ENCODE results near the gene ALKBH7.

The ALKBH7 gene

GRCh38 chr19:6402058-6402457, 29.5 kb downstream of the ALKBH7 start:
- H3K27me3 ChIP-seq (ENCODE audit: insufficient read depth, insufficient read length), result no peaks in the 10 kb centered on the region

GRCh38 chr19:6402837-6403608, 30.4 kb downstream of the ALKBH7 start:
- Histone ChIP-seq H3K9me3 (ENCODE audit: insufficient read depth, low read length) (no peaks in the 10 kb centered on the region), H3K4me1 (ENCODE audit: insufficient read depth, insufficient read length) (peaks cover 4% of the 10 kb centered on the region), H3K4me3 (ENCODE audit: insufficient read length, low read depth) (no peak overlapping the region), H3K27me3 (ENCODE audit: insufficient read depth, insufficient read length) (no peaks in the 10 kb centered on the region), H3K36me3 (ENCODE audit: insufficient read depth, insufficient read length, low read length) (no peaks in the 10 kb centered on the region), H3K9ac (ENCODE audit: insufficient read length, low read depth) (no peak overlapping the region)
- DNase-seq (ENCODE audit: low read depth, low spot score), result no peak
- TF ChIP-seq SUZ12 (IDR thresholded peaks at IDR 0.05; ENCODE audit: extremely low read depth, insufficient read depth, insufficient read length), result no peak

More at GRCh38 chr19:6402058-6402457, 29.5 kb downstream of the ALKBH7 start:
- TF ChIP-seq SUZ12 (IDR thresholded peaks at IDR 0.05; ENCODE audit: extremely low read depth, insufficient read depth, insufficient read length) (no peak), ZNF274 (IDR thresholded peaks at IDR 0.05; ENCODE audit: low read depth, low read length) (no peak), YY1 (IDR thresholded peaks at IDR 0.05; ENCODE audit: insufficient read depth, insufficient read length) (no peak)
- Histone ChIP-seq H3K9me3 (ENCODE audit: insufficient read depth, low read length) (no peaks in the 10 kb centered on the region), H3K4me3 (ENCODE audit: insufficient read length, low read depth) (no peak overlapping the region), H3K9ac (ENCODE audit: insufficient read length, low read depth) (no peak overlapping the region), H3K36me3 (ENCODE audit: insufficient read depth, insufficient read length, low read length) (no peaks in the 10 kb centered on the region), H3K4me1 (ENCODE audit: insufficient read depth, insufficient read length) (peaks cover 4% of the 10 kb centered on the region)
- no peak for DNase-seq (ENCODE audit: low read depth, low spot score)

GRCh38 chr19:6406401-6406800, 33.8 kb downstream of the ALKBH7 start:
- no peak for DNase-seq (ENCODE audit: low read depth, low spot score)
- H3K4me3 ChIP-seq (ENCODE audit: insufficient read length, low read depth), result no peak overlapping the region
- H3K36me3 ChIP-seq (ENCODE audit: insufficient read depth, insufficient read length, low read length), result no peaks in the 10 kb centered on the region
- TF ChIP-seq ZNF274 (IDR thresholded peaks at IDR 0.05; ENCODE audit: low read depth, low read length), result no peak
- TF ChIP-seq YY1 (IDR thresholded peaks at IDR 0.05; ENCODE audit: insufficient read depth, insufficient read length), result no peak
- no peak for TF ChIP-seq SUZ12 (IDR thresholded peaks at IDR 0.05; ENCODE audit: extremely low read depth, insufficient read depth, insufficient read length)
- H3K27me3 ChIP-seq (ENCODE audit: insufficient read depth, insufficient read length), result no peaks in the 10 kb centered on the region
- no peaks in the 10 kb centered on the region for H3K9me3 ChIP-seq (ENCODE audit: insufficient read depth, low read length)
- peaks cover 4% of the 10 kb centered on the region for H3K4me1 ChIP-seq (ENCODE audit: insufficient read depth, insufficient read length)
- H3K9ac ChIP-seq (ENCODE audit: insufficient read length, low read depth), result no peak overlapping the region

GRCh38 chr19:6409346-6409745, 36.8 kb downstream of the ALKBH7 start:
- DNase-seq (ENCODE audit: low read depth, low spot score), result no peak
- H3K27me3 ChIP-seq (ENCODE audit: insufficient read depth, insufficient read length), result no peaks in the 10 kb centered on the region
- peaks cover 8% of the 10 kb centered on the region for H3K4me1 ChIP-seq (ENCODE audit: insufficient read depth, insufficient read length)
- TF ChIP-seq YY1 (IDR thresholded peaks at IDR 0.05; ENCODE audit: insufficient read depth, insufficient read length), result no peak
- TF ChIP-seq SUZ12 (IDR thresholded peaks at IDR 0.05; ENCODE audit: extremely low read depth, insufficient read depth, insufficient read length), result no peak
- TF ChIP-seq ZNF274 (IDR thresholded peaks at IDR 0.05; ENCODE audit: low read depth, low read length), result no peak
- no peak overlapping the region for H3K9ac ChIP-seq (ENCODE audit: insufficient read length, low read depth)
- H3K36me3 ChIP-seq (ENCODE audit: insufficient read depth, insufficient read length, low read length), result peaks cover 25% of the 10 kb centered on the region
- no peaks in the 10 kb centered on the region for H3K9me3 ChIP-seq (ENCODE audit: insufficient read depth, low read length)
- H3K4me3 ChIP-seq (ENCODE audit: insufficient read length, low read depth), result no peak overlapping the region

GRCh38 chr19:6412061-6412446, 39.5 kb downstream of the ALKBH7 start:
- Histone ChIP-seq H3K4me1 (ENCODE audit: insufficient read depth, insufficient read length) (peaks cover 12% of the 10 kb centered on the region), H3K9me3 (ENCODE audit: insufficient read depth, low read length) (no peaks in the 10 kb centered on the region), H3K9ac (ENCODE audit: insufficient read length, low read depth) (peak overlapping the region; percentile 26), H3K4me3 (ENCODE audit: insufficient read length, low read depth) (no peak overlapping the region), H3K36me3 (ENCODE audit: insufficient read depth, insufficient read length, low read length) (peaks cover 51% of the 10 kb centered on the region), H3K27me3 (ENCODE audit: insufficient read depth, insufficient read length) (no peaks in the 10 kb centered on the region)
- TF ChIP-seq ZNF274 (IDR thresholded peaks at IDR 0.05; ENCODE audit: low read depth, low read length), result no peak
- TF ChIP-seq SUZ12 (IDR thresholded peaks at IDR 0.05; ENCODE audit: extremely low read depth, insufficient read depth, insufficient read length), result no peak
- TF ChIP-seq YY1 (IDR thresholded peaks at IDR 0.05; ENCODE audit: insufficient read depth, insufficient read length), result no peak
- no peak for DNase-seq (ENCODE audit: low read depth, low spot score)

GRCh38 chr19:6412447-6413091, 40.0 kb downstream of the ALKBH7 start:
- TF ChIP-seq SUZ12 (IDR thresholded peaks at IDR 0.05; ENCODE audit: extremely low read depth, insufficient read depth, insufficient read length) (no peak), ZNF274 (IDR thresholded peaks at IDR 0.05; ENCODE audit: low read depth, low read length) (no peak), YY1 (IDR thresholded peaks at IDR 0.05; ENCODE audit: insufficient read depth, insufficient read length) (no peak)
- H3K27me3 ChIP-seq (ENCODE audit: insufficient read depth, insufficient read length), result no peaks in the 10 kb centered on the region
- H3K9me3 ChIP-seq (ENCODE audit: insufficient read depth, low read length), result no peaks in the 10 kb centered on the region
- H3K36me3 ChIP-seq (ENCODE audit: insufficient read depth, insufficient read length, low read length), result peaks cover 56% of the 10 kb centered on the region
- H3K4me3 ChIP-seq (ENCODE audit: insufficient read length, low read depth), result no peak overlapping the region
- no peak for DNase-seq (ENCODE audit: low read depth, low spot score)
- peaks cover 15% of the 10 kb centered on the region for H3K4me1 ChIP-seq (ENCODE audit: insufficient read depth, insufficient read length)
- peak overlapping the region; percentile 26 for H3K9ac ChIP-seq (ENCODE audit: insufficient read length, low read depth)

- DNase-seq (ENCODE audit: low read depth, low spot score), result no peak
- Histone ChIP-seq H3K36me3 (ENCODE audit: insufficient read depth, insufficient read length, low read length) (peaks cover 63% of the 10 kb centered on the region), H3K9ac (ENCODE audit: insufficient read length, low read depth) (no peak overlapping the region), H3K9me3 (ENCODE audit: insufficient read depth, low read length) (no peaks in the 10 kb centered on the region), H3K4me1 (ENCODE audit: insufficient read depth, insufficient read length) (peaks cover 17% of the 10 kb centered on the region), H3K4me3 (ENCODE audit: insufficient read length, low read depth) (no peak overlapping the region), H3K27me3 (ENCODE audit: insufficient read depth, insufficient read length) (no peaks in the 10 kb centered on the region)
- TF ChIP-seq SUZ12 (IDR thresholded peaks at IDR 0.05; ENCODE audit: extremely low read depth, insufficient read depth, insufficient read length) (no peak), YY1 (IDR thresholded peaks at IDR 0.05; ENCODE audit: insufficient read depth, insufficient read length) (no peak), ZNF274 (IDR thresholded peaks at IDR 0.05; ENCODE audit: low read depth, low read length) (no peak)
Observed at GRCh38 chr19:6413291-6413690, 40.7 kb downstream of the ALKBH7 start.
